NT2/D1 (cell line): ENCODE measurements around the gene RIN1.

Experiments
- SUZ12 ChIP-seq: IDR thresholded peaks from 2 replicates; pipeline ENCODE4 v1.6.1; 2011; ENCODE audit not compliant: insufficient read length, insufficient read depth; ENCODE audit errors: extremely low read depth
- YY1 ChIP-seq: IDR thresholded peaks from 2 replicates; pipeline ENCODE4 v1.6.1; 2011; ENCODE audit not compliant: insufficient read length, insufficient read depth
- ZNF274 ChIP-seq: IDR thresholded peaks from 2 replicates; pipeline ENCODE4 v1.6.1; 2011; ENCODE audit warnings: mild to moderate bottlenecking, low read depth, low read length

DNA sequence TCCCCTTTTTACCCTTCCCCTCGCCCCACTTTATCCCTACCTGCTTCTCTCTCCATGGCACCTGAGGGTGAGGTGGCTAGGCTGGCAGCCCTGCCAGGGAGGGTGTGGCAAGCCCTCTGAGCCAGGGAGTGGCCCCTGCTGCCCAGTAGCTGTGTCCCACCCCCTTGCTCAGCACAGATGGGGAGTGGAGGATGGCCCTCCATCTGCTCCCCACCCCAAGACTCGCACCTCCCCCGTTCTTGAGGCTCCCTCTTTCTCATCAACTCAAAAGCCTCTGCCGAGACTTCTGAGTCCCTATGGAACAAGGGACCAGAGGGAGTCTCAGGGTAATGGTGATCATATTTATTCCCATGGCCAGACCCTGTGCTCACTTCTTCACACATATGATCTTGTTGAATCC, 42.9 kb downstream of the RIN1 start:
- TF ChIP-seq YY1 (no peak), ZNF274 (no peak), SUZ12 (no peak)
